HG03354 (cell line): ENCODE results near the gene NKX6-2.

Experiments
- ATAC-seq: cut with Tn5 transposase; IDR thresholded peaks from one replicate; pipeline ENCODE4 v1.9.1; 2021; ENCODE audit warnings: mild to moderate bottlenecking; ENCODE audit not compliant: unreplicated experiment, poor library complexity, severe bottlenecking

The NKX6-2 gene

GRCh38 chr10:132764108-132764507 is 21.8 kb downstream of the NKX6-2 start:
- no peak for ATAC-seq

- no peak for ATAC-seq
Measured at GRCh38 chr10:132763545-132763944, 22.4 kb downstream of the NKX6-2 start.

GRCh38 chr10:132762267-132762666 is 23.7 kb downstream of the NKX6-2 start:
- ATAC-seq, result no peak

GRCh38 chr10:132761395-132762060 is 24.4 kb downstream of the NKX6-2 start:
- no peak for ATAC-seq

GRCh38 chr10:132758865-132759264 is 27.1 kb downstream of the NKX6-2 start:
- ATAC-seq, result no peak

GRCh38 chr10:132757171-132757570 is 28.8 kb downstream of the NKX6-2 start:
- ATAC-seq, result no peak

- no peak for ATAC-seq
Measured at GRCh38 chr10:132756591-132756990, 29.4 kb downstream of the NKX6-2 start.

GRCh38 chr10:132755166-132755711 is 30.7 kb downstream of the NKX6-2 start:
- ATAC-seq, result no peak

GRCh38 chr10:132754071-132754470 is 31.9 kb downstream of the NKX6-2 start:
- ATAC-seq, result no peak

GRCh38 chr10:132753596-132753995 is 32.4 kb downstream of the NKX6-2 start:
- no peak for ATAC-seq

- no peak for ATAC-seq
Measured at GRCh38 chr10:132752961-132753360, 33.0 kb downstream of the NKX6-2 start.

- ATAC-seq, result no peak
Measured at GRCh38 chr10:132752378-132752777, 33.6 kb downstream of the NKX6-2 start.

- ATAC-seq, result no peak
Measured at GRCh38 chr10:132750936-132751335, 35.0 kb downstream of the NKX6-2 start.

GRCh38 chr10:132749371-132749795 is 36.6 kb downstream of the NKX6-2 start:
- ATAC-seq, result no peak

GRCh38 chr10:132748545-132749370 is 37.2 kb downstream of the NKX6-2 start:
- no peak for ATAC-seq

- no peak for ATAC-seq
Measured at GRCh38 chr10:132748135-132748534, 37.8 kb downstream of the NKX6-2 start.

- ATAC-seq, result no peak
Measured at GRCh38 chr10:132746801-132747625, 38.9 kb downstream of the NKX6-2 start.

- no peak for ATAC-seq
Measured at GRCh38 chr10:132746386-132746785, 39.6 kb downstream of the NKX6-2 start.

- ATAC-seq, result no peak
Measured at GRCh38 chr10:132745971-132746370, 40.0 kb downstream of the NKX6-2 start.

- ATAC-seq, result no peak
Measured at GRCh38 chr10:132745511-132745910, 40.4 kb downstream of the NKX6-2 start.
